Measurements from ENCODE around the gene PRKAG2.

PRKAG2 gene

GRCh38 chr7:151924001-151924400, 47.1 kb upstream of the PRKAG2 start:
- no peaks in the 10 kb centered on the region for H3K27me3 ChIP-seq (ENCODE audit: insufficient read depth, low read depth)
- H3K27ac ChIP-seq: no peak overlapping the region
- H3K4me2 ChIP-seq: no peak overlapping the region
- no peaks in the 10 kb centered on the region for H3K4me1 ChIP-seq (ENCODE audit: low read depth, poor library complexity, severe bottlenecking)
- no peaks in the 10 kb centered on the region for H3K79me2 ChIP-seq (ENCODE audit: insufficient read depth, low read depth)
- H2AFZ ChIP-seq (ENCODE audit: low read depth): no peak overlapping the region
- TF ChIP-seq, protein P1, sequence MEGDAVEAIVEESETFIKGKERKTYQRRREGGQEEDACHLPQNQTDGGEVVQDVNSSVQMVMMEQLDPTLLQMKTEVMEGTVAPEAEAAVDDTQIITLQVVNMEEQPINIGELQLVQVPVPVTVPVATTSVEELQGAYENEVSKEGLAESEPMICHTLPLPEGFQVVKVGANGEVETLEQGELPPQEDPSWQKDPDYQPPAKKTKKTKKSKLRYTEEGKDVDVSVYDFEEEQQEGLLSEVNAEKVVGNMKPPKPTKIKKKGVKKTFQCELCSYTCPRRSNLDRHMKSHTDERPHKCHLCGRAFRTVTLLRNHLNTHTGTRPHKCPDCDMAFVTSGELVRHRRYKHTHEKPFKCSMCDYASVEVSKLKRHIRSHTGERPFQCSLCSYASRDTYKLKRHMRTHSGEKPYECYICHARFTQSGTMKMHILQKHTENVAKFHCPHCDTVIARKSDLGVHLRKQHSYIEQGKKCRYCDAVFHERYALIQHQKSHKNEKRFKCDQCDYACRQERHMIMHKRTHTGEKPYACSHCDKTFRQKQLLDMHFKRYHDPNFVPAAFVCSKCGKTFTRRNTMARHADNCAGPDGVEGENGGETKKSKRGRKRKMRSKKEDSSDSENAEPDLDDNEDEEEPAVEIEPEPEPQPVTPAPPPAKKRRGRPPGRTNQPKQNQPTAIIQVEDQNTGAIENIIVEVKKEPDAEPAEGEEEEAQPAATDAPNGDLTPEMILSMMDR (conservative IDR thresholded peaks at IDR 0.05; ENCODE audit: low read depth, low read length): no peak
- no peak overlapping the region for H3K9ac ChIP-seq
- H3K4me3 ChIP-seq (IDR thresholded peaks at IDR 0.05; ENCODE audit: insufficient read depth, low read depth, low read length): no peak overlapping the region
- H4K20me1 ChIP-seq (ENCODE audit: insufficient read depth): no peaks in the 10 kb centered on the region
- H3K36me3 ChIP-seq (ENCODE audit: insufficient read depth): no peaks in the 10 kb centered on the region

- Histone ChIP-seq H4K20me1 (ENCODE audit: insufficient read depth) (no peaks in the 10 kb centered on the region), H3K9ac (no peak overlapping the region), H2AFZ (ENCODE audit: low read depth) (no peak overlapping the region), H3K27me3 (ENCODE audit: insufficient read depth, low read depth) (no peaks in the 10 kb centered on the region), H3K4me3 (IDR thresholded peaks at IDR 0.05; ENCODE audit: insufficient read depth, low read depth, low read length) (no peak overlapping the region), H3K36me3 (ENCODE audit: insufficient read depth) (no peaks in the 10 kb centered on the region), H3K4me1 (ENCODE audit: low read depth, poor library complexity, severe bottlenecking) (no peaks in the 10 kb centered on the region), H3K4me2 (no peak overlapping the region), H3K27ac (no peak overlapping the region), H3K79me2 (ENCODE audit: insufficient read depth, low read depth) (no peaks in the 10 kb centered on the region)
- TF ChIP-seq, protein P1 (conservative IDR thresholded peaks at IDR 0.05; ENCODE audit: low read depth, low read length): no peak
These were observed 46.4 kb upstream of the PRKAG2 start for GRCh38 chr7:151923097-151923876.

DNA sequence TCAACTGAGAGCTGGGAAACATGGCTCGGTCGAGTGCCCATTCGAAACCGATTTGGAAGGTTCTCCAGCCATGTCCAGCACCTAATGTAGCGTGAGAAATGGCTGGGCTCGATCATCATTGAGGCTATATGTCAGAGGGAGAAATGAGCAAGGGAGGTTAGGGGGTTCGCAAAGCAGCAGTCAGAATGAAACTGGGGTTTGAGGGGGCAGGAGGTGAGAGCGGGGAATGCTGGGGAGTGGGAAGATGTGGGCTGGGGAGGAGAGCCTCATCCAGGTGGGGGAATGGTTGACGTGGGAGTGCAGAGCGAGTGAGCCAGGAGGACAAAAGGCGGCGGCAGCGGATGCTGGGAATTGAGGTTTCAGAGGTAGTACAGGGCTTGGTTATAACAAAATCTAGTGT, 44.5 kb upstream of the PRKAG2 start:
- H3K27ac ChIP-seq: no peak overlapping the region
- no peaks in the 10 kb centered on the region for H3K27me3 ChIP-seq (ENCODE audit: insufficient read depth, low read depth)

DNA sequence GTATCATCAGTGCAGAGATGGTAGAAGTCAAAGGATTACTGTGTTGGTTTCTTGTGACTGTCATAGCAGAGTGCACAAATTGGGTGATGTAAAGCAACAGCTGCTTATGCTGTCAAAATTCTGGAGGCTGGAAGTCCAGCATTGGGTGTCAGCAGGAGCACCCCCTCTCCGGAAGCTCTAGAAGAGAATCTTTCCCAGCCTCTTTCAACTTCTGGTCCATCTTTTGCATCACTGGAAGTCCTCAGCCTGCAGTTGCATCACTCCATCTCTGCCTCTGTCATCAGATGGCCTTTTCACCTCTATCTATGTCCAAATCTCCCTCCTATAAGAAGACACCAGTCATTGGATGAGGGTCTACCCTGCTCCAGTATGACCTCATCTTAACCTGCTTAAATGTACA, 43.6 kb upstream of the PRKAG2 start:
- H3K36me3 ChIP-seq (ENCODE audit: insufficient read depth): no peaks in the 10 kb centered on the region
- H3K79me2 ChIP-seq (ENCODE audit: insufficient read depth, low read depth): no peaks in the 10 kb centered on the region
- H3K4me2 ChIP-seq: no peak overlapping the region
- H3K9ac ChIP-seq: no peak overlapping the region
- H2AFZ ChIP-seq (ENCODE audit: low read depth): no peak overlapping the region
- no peak overlapping the region for H3K4me3 ChIP-seq (IDR thresholded peaks at IDR 0.05; ENCODE audit: insufficient read depth, low read depth, low read length)
- no peak overlapping the region for H3K27ac ChIP-seq
- no peaks in the 10 kb centered on the region for H3K27me3 ChIP-seq (ENCODE audit: insufficient read depth, low read depth)
- H4K20me1 ChIP-seq (ENCODE audit: insufficient read depth): no peaks in the 10 kb centered on the region
- TF ChIP-seq, protein P1 (conservative IDR thresholded peaks at IDR 0.05; ENCODE audit: low read depth, low read length): no peak
- H3K4me1 ChIP-seq (ENCODE audit: low read depth, poor library complexity, severe bottlenecking): no peaks in the 10 kb centered on the region

More for the DNA sequence above, 44.5 kb upstream of the PRKAG2 start:
- Histone ChIP-seq H3K36me3 (ENCODE audit: insufficient read depth) (no peaks in the 10 kb centered on the region), H2AFZ (ENCODE audit: low read depth) (no peak overlapping the region), H3K4me3 (IDR thresholded peaks at IDR 0.05; ENCODE audit: insufficient read depth, low read depth, low read length) (no peak overlapping the region), H3K4me2 (no peak overlapping the region), H3K9ac (no peak overlapping the region), H3K79me2 (ENCODE audit: insufficient read depth, low read depth) (no peaks in the 10 kb centered on the region), H3K4me1 (ENCODE audit: low read depth, poor library complexity, severe bottlenecking) (no peaks in the 10 kb centered on the region), H4K20me1 (ENCODE audit: insufficient read depth) (no peaks in the 10 kb centered on the region)
- TF ChIP-seq, protein P1 (conservative IDR thresholded peaks at IDR 0.05; ENCODE audit: low read depth, low read length): no peak
